Mesenteric fat pad (tissue), 1 donor: Measurements from ENCODE around the gene P2RX7. TPM values are rescaled to one million over a fixed set of nuclear protein-coding genes. Genes with fewer than 3 reads are reported as not detected.

ENCODE experiments used
- DNase-seq: peaks from one replicate; pipeline ENCODE4 v3.0.0-alpha.2; 2020; ENCODE audit warnings: low spot score
- total RNA-seq: library from RNA; stranded (reverse); fragmentation: NEBNext Ultra II Directional; extraction: Animal tissue kit (Norgen Biotek cat#: 25700); gene quantifications from one replicate; pipeline ENCODE4 v1.2.1, GENCODE V29; 2021
- donor health status: DM: yes; HTN: yes; CAD: no.

The P2RX7 gene
- total RNA-seq, 1 donor from 2014 or later, result 4.7 TPM

DNA sequence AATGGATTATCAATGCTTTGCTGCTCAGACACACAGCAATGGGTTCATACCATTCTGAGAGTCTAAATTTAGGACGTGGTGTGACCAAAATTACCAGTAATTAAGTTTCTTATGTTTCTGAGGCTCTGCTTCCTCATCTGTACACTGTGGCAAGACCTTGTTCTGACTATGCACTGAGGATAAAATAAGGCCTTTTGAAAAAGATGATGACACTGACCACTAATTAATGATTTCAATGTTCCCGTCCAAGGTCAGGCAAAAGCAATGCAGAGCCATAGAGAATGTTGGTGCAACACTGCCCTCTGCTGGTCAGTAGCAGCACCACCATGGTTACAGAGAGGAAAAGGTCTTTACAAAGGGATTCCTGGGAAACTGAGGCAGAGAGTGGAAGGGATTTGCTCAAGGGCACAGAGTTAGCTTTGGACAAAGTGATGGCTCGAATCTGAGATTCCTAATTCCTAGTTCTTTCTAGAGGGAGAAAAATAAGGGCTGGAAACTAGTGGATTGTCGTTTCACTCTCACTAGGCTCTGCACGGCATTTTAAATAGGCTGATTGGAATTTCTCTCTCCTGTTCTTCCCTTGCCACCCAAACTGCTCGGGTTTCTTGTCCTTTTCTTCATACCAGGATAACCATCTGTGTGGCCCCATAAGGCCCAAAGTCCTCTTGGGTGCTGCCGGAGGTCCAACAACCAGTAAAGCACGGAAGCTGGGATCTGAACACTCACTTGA, 22.3 kb upstream of the P2RX7 start:
- DNase-seq, result no peak

DNA sequence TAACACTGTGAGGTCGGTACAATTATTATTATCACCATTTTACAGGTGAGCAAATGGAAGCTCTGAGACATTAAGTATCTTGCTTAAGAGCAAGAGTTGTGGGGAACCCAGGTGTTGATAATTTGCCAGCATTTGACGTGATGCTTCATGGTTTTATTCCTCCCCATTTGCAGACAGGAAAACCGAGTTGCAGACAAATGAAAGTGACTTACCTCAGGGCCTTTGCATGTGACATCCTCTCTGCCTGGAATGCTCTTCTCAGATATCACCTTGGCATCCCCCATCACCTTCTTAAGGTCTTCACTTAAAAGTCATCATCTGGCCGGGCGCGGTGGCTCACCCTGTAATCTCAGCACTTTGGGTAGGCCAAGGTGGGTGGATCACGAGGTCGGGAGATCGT, 21.0 kb upstream of the P2RX7 start:
- no peak for DNase-seq

DNA sequence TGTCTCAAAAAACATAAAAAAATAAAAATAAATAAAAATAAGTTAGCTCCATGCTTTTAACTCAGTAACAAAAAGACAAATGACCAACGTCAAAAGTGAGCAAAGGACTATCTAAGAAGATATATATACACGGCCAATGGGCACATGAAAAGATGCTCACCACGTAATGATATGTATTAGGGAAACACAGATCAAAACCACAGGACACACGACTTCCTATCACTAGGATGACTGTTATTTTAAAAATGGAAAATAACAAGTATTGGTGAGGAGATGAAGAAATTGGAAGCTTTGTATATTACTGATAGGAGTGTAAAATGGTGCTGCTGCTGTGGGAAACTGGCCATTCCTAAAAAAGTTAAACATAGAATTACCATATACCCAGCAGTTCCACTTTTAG, 20.2 kb upstream of the P2RX7 start:
- no peak for DNase-seq

GRCh38 chr12:121113057-121113456, 19.6 kb upstream of the P2RX7 start:
- no peak for DNase-seq

DNA sequence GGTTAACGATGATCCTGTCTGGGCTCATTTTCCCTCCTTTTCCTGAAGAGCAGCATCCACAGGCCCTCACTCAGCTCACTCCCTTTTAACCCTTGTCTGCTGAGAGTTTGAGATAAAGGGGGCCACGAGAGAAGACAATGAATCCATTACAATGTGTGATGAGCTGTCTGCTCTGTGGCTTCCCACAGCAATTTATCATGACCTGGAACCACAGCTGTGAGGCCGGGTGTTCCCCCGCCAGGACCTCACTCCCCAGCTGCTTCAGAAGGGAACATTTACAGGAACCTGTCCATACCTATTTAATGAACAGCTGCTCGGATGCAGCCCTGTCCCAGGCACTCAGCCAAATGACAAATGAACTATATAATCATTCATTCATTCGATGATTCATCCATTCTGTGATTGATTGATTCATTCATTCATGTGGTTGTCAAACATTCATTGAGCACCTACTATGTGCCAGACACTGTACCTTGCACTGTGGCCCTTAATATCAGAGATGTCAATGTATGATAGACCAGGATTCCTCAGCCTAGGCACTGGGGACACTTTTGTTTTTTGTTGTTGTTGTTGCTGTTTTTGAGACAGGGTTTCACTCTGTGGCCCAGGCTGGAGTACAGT, 18.5 kb upstream of the P2RX7 start:
- no peak for DNase-seq

GRCh38 chr12:121114806-121115205, 17.9 kb upstream of the P2RX7 start:
- no peak for DNase-seq

- DNase-seq, result no peak
Observed at GRCh38 chr12:121115530-121115929, 17.1 kb upstream of the P2RX7 start.

DNA sequence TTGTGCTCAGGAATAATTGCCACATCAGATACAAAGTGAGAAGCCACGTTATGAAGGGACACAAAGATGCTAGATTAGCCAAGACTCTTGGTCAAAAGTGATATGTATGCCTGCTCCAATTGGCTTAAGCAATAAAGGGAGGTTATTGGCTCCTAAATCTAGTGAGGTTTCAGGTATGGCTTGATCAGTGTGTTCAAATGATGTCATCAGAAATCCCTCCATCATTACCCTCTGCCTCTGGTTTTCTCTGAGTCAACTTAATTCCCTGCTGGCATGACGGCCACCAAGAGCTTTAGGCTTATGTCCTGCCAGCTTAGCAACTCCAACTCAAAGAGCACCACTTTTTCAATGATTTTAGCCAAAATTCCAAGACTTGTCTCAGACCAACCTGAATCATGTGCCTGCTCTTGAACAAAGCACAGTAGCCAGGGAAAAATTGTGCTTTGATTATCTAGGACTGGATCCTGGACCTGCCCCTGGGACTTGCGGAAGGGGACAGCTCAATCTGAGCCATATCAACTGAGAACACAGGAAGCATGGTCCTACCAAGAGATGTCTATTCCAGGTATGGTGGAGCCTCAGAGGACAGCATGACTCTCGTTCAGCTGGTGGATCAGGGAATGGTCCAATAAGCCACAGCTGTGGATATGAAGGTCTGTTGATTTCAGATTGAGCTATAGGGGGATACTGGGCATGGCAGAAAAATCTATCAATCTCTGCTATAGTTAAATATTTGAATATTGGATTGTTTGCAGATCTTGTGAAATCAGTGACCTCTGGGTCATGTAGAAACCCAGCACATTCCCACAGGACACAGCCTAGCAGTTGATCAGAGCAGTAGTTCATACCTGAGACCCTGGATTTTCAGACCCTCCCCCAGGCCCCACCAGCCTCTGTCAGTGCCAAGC, 16.1 kb upstream of the P2RX7 start:
- DNase-seq, result no peak

- no peak for DNase-seq
Observed at GRCh38 chr12:121117226-121117777, 15.4 kb upstream of the P2RX7 start.

- no peak for DNase-seq
Observed at GRCh38 chr12:121120323-121120722, 12.4 kb upstream of the P2RX7 start.

GRCh38 chr12:121120989-121121755, 11.5 kb upstream of the P2RX7 start:
- DNase-seq, result no peak

- DNase-seq, result no peak
Observed at GRCh38 chr12:121121805-121122204, 10.9 kb upstream of the P2RX7 start.

DNA sequence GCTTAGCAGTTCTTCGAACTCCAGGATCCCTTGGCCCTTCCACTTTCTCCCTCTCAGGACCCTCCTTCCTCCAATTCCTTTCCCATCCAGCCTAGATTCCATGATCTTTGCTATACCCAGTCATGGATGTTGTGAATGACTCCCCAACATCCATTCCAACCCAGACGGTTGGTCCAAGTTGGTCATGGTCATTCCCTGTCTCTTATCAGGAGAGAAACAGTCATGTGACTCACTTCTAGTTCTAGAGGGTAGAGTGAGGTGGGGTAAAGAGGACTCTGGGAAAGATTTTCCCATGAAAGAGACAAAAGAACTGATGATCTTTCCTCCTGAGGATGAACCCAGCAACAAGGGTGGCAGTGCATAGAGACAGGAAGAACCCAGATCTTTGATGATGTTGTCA, 9.2 kb upstream of the P2RX7 start:
- no peak for DNase-seq

- no peak for DNase-seq
Observed at GRCh38 chr12:121124402-121125109, 8.1 kb upstream of the P2RX7 start.

GRCh38 chr12:121127501-121127900, 5.2 kb upstream of the P2RX7 start:
- DNase-seq, result no peak

DNA sequence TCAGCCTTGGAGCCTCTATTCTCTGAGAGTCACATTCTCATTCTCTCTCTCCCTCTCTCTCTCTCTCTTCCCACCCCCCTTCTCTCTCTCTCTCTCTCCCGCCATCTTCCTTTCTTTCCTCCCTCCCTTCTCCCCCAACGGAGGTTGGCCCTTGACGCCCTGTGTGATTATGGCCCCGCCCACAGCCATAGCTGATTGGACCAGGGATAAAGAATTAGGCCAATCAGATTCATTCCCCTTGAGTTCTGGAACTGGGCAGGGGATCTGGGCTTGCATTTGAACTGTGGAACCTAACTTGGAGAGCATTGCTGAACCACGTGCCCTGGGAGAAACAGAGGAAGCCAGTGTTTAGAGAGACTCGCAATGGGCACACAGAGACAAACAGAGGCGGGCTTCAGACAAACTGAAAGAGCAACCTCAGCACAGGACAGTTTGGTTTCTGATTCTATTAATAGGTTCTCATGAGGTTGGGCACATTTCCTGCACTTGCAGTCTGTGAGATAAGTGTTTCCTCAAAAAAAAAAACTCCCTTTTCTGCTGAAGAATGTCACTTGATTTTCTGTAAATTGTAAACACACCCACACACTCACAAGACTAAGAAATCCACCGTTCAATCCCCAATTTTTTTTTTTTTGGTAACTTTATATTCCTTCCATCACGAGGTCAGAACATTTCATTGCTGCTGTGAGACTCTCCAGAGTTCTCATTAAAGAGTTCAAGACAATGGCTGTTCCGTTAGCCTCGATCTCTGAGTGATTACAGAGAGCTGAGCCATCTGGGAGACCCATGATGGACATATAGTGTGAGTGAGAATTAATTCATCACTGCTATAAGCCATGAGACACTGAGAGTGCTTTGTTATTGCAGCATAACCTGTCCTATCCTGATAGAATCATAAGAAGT, 3.5 kb upstream of the P2RX7 start:
- DNase-seq, result no peak

GRCh38 chr12:121129811-121130147, 2.9 kb upstream of the P2RX7 start:
- no peak for DNase-seq

DNA sequence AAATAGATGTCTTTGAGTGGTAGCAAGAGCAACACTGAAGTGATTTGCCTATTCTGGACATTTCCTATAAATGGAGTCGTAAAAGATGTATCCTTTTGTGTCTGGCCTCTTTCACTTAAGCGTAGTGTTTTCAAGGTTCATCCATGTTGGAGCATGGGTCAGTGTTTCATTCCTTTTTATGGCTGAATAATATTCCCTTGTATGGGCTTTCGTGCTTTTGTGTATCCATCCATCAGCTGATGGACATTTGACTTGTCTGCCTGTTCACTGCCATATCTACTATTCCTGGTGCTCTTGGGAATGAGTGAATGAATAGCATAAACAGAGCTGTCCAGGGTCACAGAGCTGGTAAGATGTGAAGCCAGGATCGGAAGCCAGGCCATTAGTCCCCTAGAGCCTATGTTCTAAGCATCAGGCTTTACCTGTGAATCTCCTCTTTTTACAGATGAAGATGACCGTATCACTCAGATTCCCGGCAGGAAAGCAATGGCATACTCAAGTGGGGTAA, 1.8 kb upstream of the P2RX7 start:
- DNase-seq, result no peak

- no peak for DNase-seq
Observed at GRCh38 chr12:121131941-121132341, 735 bp upstream of the P2RX7 start.
